ENCODE data around the gene HBD.

The HBD gene

DNA sequence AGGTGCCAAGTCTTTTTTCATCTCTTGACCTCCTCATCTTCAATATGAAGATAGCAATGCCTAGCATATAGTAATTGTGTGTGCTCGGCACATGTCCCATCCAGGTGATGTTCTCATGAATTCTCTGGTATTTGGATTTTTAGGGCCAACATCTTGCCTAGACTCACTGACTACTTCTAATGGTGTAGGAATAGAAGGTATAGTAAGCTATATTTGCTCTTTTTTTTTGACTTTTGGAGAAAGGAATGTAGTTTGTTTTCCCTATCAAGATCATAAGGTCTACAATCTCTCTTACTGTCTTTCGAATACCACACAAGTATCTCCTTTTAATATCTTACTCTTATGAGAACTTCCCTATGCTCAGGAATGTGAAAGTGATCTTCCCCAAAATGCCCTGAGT lies 3.2 kb downstream of the HBD start:
- TF ChIP-seq CTCF (IDR thresholded peaks at IDR 0.05; ENCODE audit: extremely low read depth, missing control alignments): no peak
- DNase-seq (ENCODE audit: low spot score): no peak

DNA sequence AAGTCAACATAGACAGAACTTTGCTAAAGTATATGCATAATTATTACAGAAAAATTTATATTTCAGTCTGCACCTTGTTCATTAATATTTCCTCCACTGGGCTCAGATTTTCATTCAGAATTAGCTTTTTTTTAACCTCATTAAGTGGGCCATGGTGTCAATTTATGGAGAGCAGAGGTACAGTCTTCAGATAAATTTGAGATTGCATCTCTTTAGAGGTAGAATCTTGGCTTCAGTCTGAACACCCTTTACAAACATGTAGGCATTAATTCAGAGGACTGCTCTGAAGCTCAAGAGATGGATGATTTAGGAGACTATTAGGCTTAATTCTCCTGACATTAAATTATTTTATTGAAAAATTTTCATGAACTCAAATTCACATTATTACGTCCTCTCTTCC lies 4.0 kb downstream of the HBD start:
- DNase-seq (ENCODE audit: low spot score): no peak

GRCh38 chr11:5229796-5230195 lies 4.5 kb downstream of the HBD start:
- TF ChIP-seq CTCF (IDR thresholded peaks at IDR 0.05; ENCODE audit: extremely low read depth, missing control alignments): no peak
- DNase-seq (ENCODE audit: low spot score): no peak

More for the DNA sequence above, 4.0 kb downstream of the HBD start:
- TF ChIP-seq CTCF (IDR thresholded peaks at IDR 0.05; ENCODE audit: extremely low read depth, missing control alignments): no peak

DNA sequence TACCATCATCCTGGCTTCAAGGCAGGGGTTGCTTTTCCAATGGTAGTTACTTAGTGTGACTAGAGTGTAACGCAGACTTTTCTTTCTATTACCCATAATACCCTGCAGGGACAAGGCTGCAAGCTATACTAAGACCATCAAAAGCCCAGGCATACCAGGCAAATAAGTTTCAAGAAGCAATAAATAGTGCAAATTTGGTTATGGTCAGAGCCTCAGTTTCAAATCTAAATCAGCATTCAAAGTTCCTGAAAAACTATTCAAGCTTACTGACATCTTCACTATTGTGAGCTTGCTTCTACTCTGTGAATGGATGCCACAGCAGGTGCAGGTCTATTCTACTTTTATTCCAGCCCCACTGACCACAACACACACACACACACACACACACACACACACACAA lies 4.9 kb downstream of the HBD start:
- no peak for TF ChIP-seq CTCF (IDR thresholded peaks at IDR 0.05; ENCODE audit: extremely low read depth, missing control alignments)
- no peak for DNase-seq (ENCODE audit: low spot score)

DNA sequence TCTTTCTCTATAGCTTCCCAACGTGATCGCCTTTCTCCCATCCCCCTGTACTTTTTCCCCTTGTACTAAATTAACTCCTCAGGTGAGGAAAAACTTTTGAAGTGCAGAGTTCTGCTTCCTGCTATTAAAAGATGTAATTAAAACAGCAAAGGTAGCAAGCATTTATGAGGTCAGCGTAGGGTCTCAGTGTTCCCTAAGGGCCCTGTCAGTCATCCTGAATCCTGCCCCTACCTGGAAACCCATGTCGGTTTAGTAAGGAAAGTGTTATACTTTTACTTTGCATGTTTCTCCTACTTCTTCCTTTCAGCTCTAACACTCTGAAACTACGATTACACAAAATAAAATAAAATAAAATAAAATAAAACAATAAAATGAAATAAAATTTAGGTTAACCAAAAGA lies 6.2 kb downstream of the HBD start:
- DNase-seq (ENCODE audit: low spot score): no peak
- TF ChIP-seq CTCF (IDR thresholded peaks at IDR 0.05; ENCODE audit: extremely low read depth, missing control alignments): no peak

GRCh38 chr11:5227681-5228080 lies 6.6 kb downstream of the HBD start:
- DNase-seq (ENCODE audit: low spot score): no peak
- TF ChIP-seq CTCF (IDR thresholded peaks at IDR 0.05; ENCODE audit: extremely low read depth, missing control alignments): no peak

GRCh38 chr11:5226732-5227310 lies 7.5 kb downstream of the HBD start, which contains the start of gene HBB:
HBB (minus strand) TSS chr11:5227071; CDS start chr11:5227021, 50 bp downstream.
- TF ChIP-seq CTCF (IDR thresholded peaks at IDR 0.05; ENCODE audit: extremely low read depth, missing control alignments): no peak
- DNase-seq (ENCODE audit: low spot score): no peak
